GM18907 (cell line): ENCODE data around the gene ZFHX3.

Experiments
- ATAC-seq: cut with Tn5 transposase; IDR thresholded peaks from one replicate; pipeline ENCODE4 v1.9.1; 2021; ENCODE audit warnings: mild to moderate bottlenecking, moderate library complexity; ENCODE audit not compliant: unreplicated experiment

ZFHX3 gene

GRCh38 chr16:72957303-72958277 is 90.3 kb downstream of the ZFHX3 start:
- no peak for ATAC-seq

GRCh38 chr16:72956124-72957064 is 91.5 kb downstream of the ZFHX3 start:
- ATAC-seq, result no peak

- ATAC-seq, result no peak
Observed at GRCh38 chr16:72952811-72953271, 95.1 kb downstream of the ZFHX3 start.

- no peak for ATAC-seq
Observed at GRCh38 chr16:72952404-72952803, 95.5 kb downstream of the ZFHX3 start.

GRCh38 chr16:72951916-72952315 is 96.0 kb downstream of the ZFHX3 start:
- no peak for ATAC-seq

GRCh38 chr16:72950669-72951068 is 97.3 kb downstream of the ZFHX3 start:
- no peak for ATAC-seq

- no peak for ATAC-seq
Observed at GRCh38 chr16:72948238-72948829, 99.6 kb downstream of the ZFHX3 start.

- ATAC-seq, result no peak
Observed at GRCh38 chr16:72947379-72948237, 100.3 kb downstream of the ZFHX3 start.

GRCh38 chr16:72946474-72947194 is 101.3 kb downstream of the ZFHX3 start:
- no peak for ATAC-seq

GRCh38 chr16:72946063-72946462 is 101.9 kb downstream of the ZFHX3 start:
- no peak for ATAC-seq

GRCh38 chr16:72945611-72946010 is 102.3 kb downstream of the ZFHX3 start:
- no peak for ATAC-seq

GRCh38 chr16:72944757-72945485 is 103.0 kb downstream of the ZFHX3 start:
- no peak for ATAC-seq

GRCh38 chr16:72942021-72942420 is 105.9 kb downstream of the ZFHX3 start:
- ATAC-seq, result no peak

- no peak for ATAC-seq
Observed at GRCh38 chr16:72940886-72941285, 107.0 kb downstream of the ZFHX3 start.

GRCh38 chr16:72939247-72939646 is 108.7 kb downstream of the ZFHX3 start:
- no peak for ATAC-seq

- ATAC-seq, result no peak
Observed at GRCh38 chr16:72938795-72939164, 109.1 kb downstream of the ZFHX3 start.

GRCh38 chr16:72937916-72938794 is 109.8 kb downstream of the ZFHX3 start:
- ATAC-seq, result no peak

GRCh38 chr16:72937360-72937759 is 110.6 kb downstream of the ZFHX3 start:
- no peak for ATAC-seq
